GM19452 (cell line): ENCODE data around the gene SPATA6L.

Source experiments
- ATAC-seq: cut with Tn5 transposase; IDR thresholded peaks from one replicate; pipeline ENCODE4 v1.9.1; 2021; ENCODE audit not compliant: unreplicated experiment

SPATA6L gene, protein sequence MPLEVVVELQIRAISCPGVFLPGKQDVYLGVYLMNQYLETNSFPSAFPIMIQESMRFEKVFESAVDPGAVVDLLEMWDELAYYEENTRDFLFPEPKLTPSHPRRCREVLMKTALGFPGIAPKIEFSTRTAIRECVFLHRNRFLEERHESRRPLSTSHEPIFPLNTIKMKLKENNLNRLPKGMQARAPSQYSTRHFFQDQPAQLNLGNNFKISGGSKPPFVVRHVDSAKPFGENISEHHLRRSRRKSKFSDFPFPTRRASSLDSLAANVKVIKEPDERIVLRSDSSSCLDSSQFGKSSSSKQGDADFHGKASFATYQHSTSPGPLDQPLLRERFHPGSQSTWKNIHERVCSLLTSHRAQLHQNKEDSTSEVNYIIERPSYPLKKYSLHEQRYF

GRCh38 chr9:4666042-4666699 lies at the start of gene SPATA6L:
Gene SPATA6L (minus strand): TSS chr9:4666480. CDS start chr9:4666250, 230 bp downstream.
- no peak for ATAC-seq

- ATAC-seq: no peak
These were observed 48.2 kb upstream of the SPATA6L start for GRCh38 chr9:4714266-4715016.

GRCh38 chr9:4713849-4714248 lies 47.6 kb upstream of the SPATA6L start:
- ATAC-seq: no peak

DNA sequence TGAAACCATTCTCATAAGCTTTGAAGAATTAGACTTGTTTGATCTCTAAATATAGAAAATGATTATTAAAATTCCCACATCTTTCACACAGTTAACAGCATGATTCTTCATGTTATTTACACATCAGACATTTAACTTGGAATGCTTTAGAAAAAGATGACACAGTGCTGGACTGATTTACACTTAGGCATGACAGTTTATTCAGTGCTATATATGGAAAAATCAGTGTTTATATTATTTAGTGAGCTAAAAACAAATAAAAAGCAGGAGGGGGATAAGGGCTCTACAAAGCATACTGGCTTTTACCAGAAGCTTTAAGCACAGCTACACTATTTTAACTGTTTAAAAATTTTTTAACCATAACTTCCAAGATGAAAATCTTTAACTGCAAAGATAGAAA lies 43.1 kb upstream of the SPATA6L start:
- no peak for ATAC-seq

DNA sequence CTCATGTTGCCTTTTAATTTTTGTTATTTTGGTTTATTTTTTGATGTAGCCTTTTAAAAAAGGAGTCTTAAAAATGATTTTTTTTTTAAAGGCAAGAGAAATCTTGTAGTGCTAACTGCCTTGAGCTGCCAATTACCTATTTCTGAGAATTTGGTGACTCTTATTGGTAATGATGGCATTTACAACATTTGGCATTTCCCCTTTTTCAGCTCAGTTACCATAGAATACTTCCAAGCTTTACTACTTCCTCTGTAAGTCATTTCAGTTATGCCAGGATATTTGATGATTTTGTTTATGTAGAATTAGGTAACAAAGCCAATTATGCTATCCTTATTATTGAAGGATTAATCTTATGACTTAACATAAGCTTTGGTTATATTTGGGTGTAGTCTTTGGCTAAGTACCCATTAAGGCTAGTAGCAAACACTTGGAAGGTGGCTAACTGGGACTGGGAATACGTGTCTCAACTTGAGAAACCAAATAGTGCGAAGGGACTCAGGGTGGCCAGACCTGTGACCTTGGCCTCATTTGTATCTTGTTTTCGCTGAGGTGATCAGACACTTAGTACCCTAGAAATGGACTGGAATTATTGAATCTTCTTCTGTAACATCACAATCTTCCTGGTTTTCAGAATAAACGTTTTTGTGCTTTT lies 40.8 kb upstream of the SPATA6L start:
- no peak for ATAC-seq

DNA sequence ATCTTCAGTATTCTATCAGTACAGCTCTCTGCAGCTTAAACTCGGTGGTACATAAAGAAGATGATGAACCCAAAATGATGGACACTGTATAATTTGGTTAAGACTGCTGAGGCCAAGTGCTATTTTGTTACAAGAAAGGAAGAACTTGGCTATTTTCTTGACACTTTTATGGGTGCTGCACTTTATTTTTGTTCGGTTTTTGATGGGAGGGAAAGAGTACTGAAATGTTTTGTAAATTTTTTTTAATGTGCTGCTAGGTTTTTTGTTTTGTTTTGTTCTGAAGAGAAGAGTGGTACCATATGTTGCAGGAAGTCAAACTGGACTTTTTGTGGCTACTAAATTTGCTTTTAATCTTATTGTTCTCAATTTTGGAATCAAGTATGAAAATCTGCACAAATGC lies 39.7 kb upstream of the SPATA6L start:
- no peak for ATAC-seq

GRCh38 chr9:4704129-4704528 lies 37.8 kb upstream of the SPATA6L start:
- ATAC-seq: no peak

- ATAC-seq: no peak
These were observed 35.2 kb upstream of the SPATA6L start for GRCh38 chr9:4701526-4701925.

- no peak for ATAC-seq
These were observed 34.7 kb upstream of the SPATA6L start for GRCh38 chr9:4700932-4701331.

DNA sequence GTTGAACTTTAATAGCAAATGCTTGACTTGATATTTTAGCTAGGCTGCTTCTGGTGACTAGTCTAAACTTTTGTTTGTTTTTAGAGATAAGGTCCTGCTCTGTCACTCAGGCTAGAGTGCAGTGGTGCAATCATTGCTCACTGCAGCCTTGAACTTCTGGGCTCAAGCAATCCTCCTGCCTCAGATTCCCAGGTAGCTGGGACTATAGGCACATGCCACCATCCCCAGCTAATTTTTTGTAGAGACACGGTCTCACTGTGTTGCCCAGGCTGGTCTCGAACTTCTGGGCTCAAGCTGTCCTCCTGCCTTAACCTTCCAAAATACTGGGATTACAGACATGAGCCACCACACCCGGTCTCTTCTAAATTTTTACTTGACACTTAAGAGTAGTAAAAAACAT lies 33.8 kb upstream of the SPATA6L start:
- ATAC-seq: no peak

DNA sequence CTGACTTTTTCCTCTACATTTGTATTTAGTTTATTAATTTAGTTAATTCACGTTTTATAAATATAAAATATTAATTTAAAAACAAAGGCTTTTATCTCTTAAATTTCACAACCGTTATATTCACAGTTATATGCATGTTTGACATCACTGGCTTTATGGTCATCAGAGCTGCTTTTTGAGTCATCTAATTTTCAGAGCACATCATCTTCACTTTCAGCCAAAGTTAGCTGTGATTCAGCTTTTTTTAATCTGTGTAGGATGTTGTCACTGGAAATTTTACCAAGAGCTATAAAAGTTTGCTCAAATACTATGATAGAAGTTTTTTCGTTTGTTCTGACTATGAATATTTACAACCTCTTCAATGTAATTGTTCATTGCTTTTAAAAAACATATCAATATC lies 25.5 kb upstream of the SPATA6L start:
- no peak for ATAC-seq

DNA sequence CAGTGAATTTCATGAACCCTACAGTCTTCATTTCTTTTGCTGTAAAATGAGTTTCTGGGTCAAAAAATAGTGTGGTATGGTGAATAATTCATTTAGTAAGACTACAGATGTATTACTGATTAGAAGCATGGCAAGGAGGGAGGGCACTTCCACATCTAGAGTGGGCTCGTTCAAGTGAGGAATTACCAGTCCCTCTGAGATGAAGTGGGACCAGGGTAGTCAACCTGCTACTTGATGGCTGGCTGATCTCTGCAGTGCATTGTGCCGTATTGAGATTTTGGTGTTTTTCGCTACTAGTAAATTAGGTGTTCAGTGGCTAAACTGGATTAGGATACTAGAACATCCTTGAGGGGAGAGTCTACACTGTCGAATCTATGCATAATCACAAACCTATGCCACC lies 23.9 kb upstream of the SPATA6L start:
- peak; percentile 65 for ATAC-seq

DNA sequence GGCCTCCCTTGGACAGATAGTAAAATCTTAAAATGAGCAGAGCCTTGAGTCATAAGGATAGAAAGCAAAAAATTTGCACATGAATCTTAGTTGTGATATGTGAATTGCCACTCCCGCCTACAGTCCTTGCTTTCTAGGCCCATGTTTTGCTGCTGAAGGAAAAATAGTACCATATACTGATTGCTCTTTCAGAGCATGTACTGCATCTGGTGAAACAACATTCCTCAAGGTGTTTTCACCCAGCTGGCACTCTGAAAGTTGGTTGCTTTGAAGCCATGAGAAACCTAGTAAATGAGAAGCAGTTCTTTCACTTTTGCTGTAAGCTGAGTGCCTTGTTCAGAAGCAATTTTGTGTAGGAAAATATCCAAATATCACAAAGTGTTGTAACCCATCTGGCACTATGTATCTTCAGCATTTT lies 23.4 kb upstream of the SPATA6L start:
- peak; percentile 51 for ATAC-seq

DNA sequence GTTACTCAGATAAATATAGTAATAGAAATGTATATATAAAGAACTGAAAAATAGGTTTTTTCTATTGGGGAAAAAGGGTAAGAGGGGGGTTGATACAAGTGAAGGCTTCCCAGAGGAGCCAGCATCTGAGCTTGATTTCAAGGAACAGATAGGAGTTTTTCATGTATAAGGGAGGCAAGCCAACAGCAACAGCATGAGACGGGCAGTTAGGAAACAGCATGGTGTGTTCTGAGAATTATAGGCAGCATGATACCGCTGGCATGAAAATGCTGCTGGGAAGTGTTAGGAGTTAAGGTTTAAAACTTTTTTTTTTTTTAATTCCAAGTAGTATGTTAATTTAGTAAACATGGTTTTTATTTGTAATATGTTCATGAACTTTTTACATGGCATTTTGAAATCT lies 22.7 kb upstream of the SPATA6L start:
- ATAC-seq: no peak

DNA sequence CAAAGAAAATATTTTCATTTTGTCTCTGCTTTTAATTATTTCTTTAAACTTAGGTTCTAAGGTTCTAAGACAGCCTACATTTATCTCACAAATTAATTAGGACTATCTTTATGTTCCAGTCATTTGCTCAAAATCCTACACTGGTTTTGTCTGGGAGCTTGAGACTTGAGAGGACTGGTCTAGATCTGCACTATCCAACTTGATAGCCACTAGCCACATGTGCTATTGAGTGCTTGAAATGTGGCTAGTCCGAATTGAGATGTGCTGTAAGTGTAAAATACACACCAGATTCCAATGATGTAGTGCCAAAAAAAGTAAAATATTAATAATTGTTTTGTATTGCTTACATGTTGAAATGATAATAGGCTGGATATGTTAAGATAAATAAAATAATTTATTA lies 20.3 kb upstream of the SPATA6L start:
- no peak for ATAC-seq

DNA sequence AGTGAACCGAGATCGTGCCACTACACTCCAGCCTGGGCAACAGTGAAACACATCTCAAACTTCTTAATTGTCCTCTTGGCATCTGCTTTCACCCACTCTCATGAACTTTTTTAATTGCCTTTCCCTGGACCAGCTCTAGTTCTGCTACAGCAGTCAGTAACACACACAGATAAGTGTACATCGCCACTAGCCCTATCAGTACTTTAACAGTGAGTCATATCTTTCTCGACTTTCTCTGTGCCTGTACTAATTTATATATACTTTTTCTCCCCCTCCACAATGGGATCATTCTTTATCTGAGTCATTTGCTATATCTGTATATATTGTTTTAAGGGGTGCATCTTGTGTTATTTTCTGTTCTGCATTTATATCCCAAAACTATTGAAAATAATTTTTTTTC lies 19.8 kb upstream of the SPATA6L start:
- ATAC-seq: no peak

DNA sequence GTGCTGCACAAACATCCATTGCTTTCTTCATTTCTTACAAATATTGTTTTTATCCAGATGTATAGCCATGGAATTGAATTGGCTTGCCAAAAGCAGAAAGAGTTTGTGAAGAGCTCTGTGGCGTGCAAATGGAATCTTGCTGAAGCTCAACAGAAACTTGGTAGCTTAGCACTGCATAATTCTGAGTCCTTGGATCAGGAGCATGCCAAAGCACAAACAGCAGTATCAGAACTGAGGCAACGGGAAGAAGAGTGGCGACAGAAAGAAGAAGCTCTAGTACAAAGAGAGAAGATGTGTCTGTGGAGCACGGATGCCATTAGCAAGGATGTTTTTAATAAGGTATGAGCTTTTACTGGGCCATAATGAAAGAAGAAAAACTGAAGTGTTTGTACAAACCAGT lies 18.5 kb upstream of the SPATA6L start:
- no peak for ATAC-seq

- no peak for ATAC-seq
These were observed 14.5 kb upstream of the SPATA6L start for GRCh38 chr9:4680750-4681149.

DNA sequence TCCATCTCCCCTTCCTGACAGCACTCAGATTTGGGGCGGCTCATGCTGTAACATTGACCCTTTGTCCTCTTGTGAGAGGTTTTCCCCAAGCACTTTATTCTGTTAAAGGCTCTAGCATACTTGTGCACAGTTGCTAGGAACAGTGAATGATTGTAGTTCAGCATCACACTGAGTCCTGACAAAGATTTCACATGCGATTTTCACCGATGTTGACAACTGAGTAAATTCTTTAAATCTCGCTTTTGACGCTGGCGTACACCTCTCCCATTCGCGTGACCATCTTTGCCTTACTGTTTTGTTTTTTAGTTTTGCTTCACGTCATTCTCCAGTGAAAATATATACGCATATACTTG lies 13.9 kb upstream of the SPATA6L start:
- no peak for ATAC-seq

GRCh38 chr9:4679268-4680172 lies 13.2 kb upstream of the SPATA6L start, which contains the start of gene CDC37L1:
Gene CDC37L1 (plus strand): TSS chr9:4679569. CDS start chr9:4679768, 199 bp downstream.
- ATAC-seq: peak; percentile 95
